Stimulated activated CD8-positive, alpha-beta memory T cell treated with anti-CD3 and anti-CD28 coated beads, Interleukin-4, amount 100 ng/mL, for 48 hours (primary cell): Measurements from ENCODE around the gene ATF7.
"Not testable (repeated sequence)": the region's sequence is repeated elsewhere in the genome, so short reads cannot be mapped to it uniquely, and the experiment has no call there.

Experiments
- DNase-seq: peaks from one replicate; pipeline ENCODE4 v3.0.0-alpha.2; 2020

The ATF7 gene

DNA sequence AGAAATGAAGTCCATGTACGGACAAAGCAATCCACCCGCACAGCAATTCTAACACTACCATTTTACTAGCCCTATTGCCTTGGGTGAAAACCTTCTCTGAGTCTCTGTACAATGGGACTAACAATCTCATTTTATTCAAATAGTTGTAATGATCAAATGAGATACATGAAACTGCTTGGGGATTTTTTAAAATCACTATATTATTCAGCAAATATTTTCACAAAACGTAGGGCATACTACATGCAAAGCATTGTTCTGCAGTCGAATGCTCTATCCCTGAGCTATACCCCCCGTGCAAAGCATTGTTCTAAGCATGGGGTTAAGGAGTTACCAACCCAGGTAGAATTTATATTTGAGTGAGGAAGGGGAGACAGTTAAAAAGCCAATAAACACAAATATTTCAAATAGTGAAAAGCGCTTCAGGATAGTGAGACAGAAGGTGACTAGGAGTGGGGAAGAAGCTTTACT lies 554 bp upstream of the ATF7 start:
- DNase-seq, result no peak

DNA sequence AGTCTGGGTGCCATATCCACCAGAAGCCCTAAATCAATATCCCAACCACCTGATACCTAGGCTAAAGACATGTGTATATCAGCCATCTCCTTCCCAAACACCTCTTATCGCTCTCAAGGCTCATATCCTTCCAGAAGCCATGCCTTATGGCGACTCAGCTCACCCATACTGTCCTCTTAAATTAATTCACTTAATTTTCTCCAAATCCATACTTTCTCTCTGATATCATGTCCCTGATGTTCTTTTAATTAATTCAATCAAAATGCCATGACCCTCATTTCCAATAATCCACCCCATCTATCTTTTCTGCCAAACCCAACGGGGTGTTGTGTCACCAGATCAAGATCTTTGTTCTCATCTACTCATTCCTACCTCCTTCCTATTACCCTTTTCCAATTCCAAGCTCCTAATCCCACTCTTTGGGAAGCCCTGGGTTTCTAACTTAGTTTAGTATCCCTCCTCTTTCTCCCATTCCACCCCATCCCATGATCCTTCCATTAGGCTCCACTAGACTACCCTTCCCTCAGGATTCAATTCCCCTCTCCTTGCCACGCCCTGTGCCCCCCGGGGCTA lies 723 bp downstream of the ATF7 start:
- DNase-seq, result no peak

DNA sequence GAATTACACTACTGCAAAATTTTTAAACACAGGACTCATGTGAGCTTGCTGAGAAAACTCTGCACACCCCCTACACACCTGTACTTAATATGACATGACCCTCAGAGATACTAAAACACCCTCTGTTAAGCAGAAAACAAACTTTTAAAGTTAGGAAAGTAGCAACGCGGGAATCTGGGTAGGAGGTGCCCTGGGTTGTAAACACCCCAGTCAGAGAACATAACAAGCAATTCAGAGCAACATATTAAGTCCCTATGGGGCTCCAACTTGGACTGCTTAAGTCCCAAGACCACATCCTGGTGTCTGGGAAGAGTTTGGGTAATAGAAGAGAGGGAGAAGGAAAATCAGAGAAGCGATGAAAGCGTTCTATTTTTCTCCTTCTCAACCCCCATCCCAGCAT lies 1.2 kb downstream of the ATF7 start:
- DNase-seq, result no peak

DNA sequence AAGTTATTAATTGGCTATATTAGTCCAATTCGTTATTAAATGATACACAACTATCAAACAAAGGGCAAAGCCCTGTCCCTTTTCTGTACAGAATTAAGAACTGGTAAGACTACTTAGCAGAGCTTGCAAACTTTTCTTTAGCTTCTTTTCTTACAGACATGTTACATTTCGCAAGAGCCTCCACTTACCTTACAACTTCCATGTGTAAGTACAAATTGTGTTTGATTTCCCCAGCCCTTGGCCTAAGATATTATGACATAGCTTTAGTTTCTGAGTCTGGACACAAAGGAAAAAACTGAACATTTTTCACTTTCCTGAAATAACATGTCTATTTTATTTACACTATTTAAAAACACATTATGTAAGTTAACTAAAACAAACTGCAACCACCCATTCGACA lies 1.7 kb downstream of the ATF7 start:
- DNase-seq, result no peak

DNA sequence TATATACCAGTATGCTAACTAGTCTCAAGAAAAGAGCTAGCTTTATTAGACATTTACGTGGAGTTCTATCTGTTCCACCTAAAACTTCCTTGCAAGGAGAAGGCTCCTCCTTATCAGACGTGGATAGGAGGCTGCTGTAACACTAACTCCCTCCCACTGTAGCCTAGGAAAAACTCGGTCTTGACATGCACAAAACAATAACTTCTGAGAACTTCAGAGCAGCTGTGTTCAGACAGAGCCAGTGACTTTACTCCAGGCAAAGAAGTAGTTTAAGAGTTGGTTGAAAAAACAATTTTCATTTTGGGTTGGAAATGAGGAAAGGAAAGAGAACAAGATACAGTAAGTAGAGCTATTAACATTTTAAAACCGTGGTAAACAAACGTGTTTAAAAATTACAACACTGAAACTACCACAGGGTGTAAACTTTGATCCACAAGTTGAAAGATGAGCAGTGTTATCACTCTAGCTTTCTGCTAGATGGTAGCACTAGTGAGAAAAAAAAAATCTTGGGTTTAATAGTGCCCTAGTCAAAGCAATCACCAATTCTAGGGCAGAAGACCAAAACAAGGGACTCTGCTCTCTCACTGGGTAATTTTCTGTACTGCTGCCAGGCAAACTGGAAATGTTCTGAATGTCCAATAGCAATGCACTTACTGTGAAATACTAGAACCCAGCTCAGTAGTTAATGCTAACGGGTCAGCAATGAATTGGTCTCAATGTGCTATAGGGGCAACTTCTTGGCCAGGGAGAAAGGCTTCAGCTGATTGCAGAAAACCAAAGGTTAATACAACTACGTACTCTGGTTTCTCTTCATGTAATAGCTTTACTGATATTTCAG lies 2.4 kb downstream of the ATF7 start:
- DNase-seq, result no peak

DNA sequence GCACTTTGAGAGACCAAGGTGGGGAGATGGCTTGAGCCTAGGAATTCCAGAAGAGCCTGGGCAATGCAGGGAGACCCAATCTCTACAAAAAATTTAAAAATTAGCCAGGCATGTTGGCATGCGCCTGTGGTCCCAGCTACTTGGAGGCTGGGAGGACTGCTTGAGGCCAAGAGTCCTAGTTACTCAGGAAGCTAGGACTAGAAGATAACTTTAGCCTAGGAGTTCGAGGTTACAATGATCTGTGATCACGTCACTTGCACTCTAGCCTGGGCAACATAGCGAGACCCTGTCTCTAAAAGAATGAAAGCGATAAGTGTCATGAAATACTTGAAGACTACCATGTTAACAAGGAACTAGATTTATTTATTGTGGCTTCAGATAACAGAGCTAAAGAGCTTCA lies 3.5 kb downstream of the ATF7 start:
- no peak for DNase-seq

DNA sequence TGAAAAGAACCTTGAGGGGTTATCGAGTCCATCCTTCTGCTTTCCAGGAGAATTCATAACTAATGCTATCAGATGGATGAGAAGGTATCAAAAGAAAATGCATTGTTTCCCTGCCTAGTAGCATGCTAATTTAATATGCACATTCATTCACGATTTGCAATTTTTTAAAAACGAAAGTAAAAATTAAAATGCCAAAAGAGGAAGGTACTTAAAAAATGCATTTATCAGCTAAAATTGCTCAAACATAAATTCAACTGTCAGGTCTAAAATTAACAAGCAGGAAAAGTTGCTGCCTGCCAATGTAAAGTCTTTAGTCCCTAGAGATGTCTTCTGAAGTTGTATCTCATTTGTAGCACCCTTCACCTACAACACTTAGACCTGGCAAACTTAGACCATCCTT lies 7.9 kb downstream of the ATF7 start:
- DNase-seq, result no peak

DNA sequence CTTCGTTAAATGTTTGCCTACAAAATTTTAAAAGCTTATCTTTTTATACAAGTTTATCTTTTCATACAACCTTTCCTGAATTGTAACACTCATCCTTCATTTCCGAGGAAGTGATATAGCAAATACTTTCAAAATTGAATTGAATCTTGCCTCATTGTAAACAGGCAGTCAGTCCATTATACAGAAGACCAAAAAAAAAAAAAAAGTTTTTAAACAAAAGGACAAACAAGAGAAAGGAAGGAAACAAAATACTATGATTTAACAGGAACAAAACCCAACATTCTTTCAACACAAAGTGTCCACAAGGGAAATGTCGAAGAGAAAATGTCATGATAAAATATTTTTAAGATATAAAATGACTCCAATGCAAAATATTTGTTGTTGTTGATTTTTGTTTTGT lies 8.5 kb downstream of the ATF7 start:
- no peak for DNase-seq

DNA sequence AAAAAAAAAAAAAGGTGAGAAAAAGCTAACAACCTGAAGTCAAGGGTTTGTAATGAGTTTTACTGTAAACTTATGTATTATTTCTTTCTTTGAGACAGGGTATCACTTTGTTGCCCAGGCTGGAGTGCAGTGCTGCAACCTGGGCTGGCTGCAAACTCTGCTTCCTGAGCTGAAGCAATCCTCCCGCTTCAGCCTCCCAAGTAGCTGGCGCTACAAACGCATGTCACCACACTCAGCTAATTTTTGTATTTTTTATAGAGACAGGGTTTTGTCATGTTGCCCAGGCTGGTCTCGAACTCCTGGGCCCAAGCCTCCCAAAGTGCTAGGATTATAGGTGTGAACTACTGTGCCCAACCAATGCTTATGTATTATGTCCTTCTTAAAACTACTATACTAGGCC lies 9.2 kb downstream of the ATF7 start:
- DNase-seq, result no peak

DNA sequence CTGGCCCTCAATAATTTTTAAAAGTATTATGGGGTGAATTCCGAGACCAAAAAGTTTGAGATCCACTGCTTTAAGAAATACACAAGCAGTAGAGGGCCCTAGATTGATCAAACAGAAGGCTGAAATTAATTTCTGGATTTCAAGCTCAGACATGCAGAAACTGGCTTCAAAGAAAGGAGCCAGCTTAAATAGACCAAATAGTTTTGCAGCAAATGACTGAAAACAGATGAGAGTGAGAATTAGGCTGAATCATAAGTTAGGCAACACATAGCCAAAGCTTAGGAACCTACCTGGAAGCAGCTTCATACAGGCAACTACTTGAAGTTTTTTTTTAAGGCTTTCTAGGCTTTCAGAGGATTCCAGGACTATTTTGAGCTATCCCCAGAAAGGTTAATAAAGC lies 12.4 kb downstream of the ATF7 start:
- DNase-seq, result no peak

DNA sequence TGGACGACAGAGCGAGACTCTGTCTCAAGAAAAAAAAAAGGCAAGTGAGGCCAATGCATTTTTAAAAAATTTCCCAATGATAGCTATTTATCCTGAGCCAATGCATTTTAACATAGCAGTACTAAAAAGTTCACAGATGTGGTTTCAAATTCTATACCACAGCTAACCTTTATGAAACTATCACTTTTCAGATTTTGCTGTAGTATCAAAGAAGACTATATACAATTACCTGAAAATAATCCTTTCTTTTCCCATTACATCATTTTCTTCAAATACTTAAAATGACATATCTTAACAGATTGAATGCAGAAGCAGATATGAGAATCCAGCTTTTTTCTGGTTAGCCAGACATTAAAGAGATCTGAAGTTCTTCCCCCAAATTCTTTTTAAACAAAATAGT lies 13.2 kb downstream of the ATF7 start:
- DNase-seq, result no peak

DNA sequence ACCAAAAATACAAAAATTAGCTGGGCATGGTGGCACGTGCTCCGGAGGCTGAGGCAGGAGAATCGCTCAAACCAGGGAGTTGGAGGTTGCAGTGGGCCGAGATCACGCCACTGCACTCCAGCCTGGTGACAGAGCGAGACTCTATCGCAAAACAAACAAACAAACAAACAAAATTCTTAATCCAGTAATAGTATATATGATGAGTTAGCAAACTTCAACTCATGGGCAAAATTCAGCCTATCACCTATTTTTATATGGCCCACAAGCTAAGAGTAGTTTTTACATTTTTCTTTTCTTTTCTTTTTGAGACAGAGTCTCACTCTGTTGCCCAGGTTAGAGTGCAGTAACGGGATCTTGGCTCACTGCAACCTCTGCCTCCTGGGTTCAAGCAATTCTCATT lies 14.9 kb downstream of the ATF7 start:
- DNase-seq, result no peak

DNA sequence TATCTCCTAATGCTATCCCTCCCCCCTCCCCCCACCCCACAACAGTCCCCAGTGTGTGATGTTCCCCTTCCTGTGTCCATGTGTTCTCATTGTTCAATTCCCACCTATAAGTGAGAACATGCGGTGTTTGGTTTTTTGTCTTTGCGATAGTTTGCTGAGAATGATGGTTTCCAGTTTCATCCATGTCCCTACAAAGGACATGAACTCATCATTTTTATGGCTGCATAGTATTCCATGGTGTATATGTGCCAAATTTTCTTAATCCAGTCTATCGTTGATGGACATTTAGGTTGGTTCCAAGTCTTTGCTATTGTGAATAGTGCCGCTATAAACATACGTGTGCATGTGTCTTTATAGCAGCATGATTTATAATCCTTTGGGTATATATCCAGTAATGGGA lies 19.5 kb downstream of the ATF7 start:
- not testable (repeated sequence) for DNase-seq

DNA sequence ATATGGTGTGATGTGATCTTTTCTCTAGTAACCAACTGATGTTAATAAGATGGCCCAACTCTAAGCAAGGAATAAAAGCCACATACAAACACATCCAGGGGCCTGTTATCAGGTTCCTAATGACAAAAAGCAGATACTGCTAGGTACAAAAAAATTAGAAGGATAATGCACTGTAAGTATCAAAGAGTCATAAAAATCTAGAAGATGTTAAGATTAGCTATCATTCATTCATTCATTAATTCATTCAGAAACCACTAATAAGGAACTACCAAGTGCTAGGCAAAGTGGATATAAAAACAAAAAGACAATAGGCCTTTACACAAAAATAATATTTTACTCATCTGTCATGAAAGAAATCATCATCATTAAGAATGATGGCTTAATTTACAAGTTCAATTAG lies 21.6 kb downstream of the ATF7 start:
- DNase-seq, result no peak

DNA sequence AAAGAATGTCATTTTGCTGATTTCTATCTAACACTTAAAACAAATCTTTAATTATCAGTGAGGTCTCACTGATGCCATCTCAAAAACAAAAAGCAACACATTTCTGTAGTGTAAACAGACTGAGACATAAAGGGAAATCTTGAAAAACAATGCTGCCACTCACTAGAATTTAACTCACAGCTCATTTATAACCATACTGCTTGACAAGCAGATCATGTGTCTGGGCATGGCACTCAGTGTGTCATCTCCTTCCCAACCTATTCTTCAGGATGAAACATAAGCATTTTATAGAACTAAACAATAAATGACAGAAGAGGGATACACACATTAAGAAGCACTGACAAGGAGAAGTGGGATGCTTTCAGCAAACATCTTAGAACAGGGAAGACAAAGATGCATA lies 22.4 kb downstream of the ATF7 start:
- no peak for DNase-seq

DNA sequence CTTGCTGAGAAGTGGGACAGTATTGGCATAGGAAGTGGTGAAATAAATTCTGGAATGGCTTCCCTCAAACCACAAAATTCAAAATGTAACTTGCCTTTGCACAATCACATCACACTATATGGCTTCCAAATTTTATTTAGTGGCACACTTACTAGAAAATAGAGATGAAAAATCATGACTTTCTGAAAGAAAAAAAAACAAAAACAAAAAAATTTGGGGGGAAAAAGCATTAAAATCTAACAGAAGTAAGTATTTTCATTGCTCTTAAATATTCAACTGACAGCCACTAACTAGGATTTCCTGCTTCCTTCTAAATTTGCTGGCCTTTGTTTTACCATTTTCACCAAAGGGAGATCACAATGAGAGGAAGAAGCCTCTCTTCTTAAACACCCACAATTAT lies 23.0 kb downstream of the ATF7 start:
- DNase-seq, result no peak

DNA sequence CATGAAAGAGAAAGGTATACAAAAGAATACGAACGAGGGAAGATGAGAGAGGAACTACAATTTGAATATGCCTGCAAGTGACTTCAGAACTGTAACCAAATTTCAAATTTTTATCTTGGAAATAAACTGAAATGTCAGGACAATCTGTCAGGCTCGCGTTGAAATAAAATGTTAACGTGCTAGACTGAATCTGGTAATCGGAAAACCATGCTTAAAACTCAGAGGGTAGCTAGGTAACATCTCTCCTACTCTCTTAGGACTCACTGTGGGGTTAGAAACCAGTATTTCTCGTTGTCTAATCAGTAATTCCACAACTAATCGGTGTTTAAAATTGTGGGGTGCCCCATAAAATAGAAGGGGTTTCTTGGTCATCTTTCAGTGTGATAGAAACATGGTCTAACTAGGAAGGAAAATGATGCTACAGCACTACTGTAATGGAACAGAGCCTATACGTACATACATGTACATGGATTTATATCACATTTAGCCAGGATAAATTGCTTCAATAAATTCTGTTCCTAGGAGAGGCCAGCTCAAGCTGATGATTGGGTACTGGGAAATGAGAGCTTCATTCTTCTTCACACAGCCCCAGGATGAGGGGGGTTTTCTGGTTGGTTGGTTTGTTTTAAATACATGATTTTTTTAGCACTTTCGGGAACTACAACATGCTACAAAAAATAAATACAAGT lies 23.9 kb downstream of the ATF7 start:
- no peak for DNase-seq

DNA sequence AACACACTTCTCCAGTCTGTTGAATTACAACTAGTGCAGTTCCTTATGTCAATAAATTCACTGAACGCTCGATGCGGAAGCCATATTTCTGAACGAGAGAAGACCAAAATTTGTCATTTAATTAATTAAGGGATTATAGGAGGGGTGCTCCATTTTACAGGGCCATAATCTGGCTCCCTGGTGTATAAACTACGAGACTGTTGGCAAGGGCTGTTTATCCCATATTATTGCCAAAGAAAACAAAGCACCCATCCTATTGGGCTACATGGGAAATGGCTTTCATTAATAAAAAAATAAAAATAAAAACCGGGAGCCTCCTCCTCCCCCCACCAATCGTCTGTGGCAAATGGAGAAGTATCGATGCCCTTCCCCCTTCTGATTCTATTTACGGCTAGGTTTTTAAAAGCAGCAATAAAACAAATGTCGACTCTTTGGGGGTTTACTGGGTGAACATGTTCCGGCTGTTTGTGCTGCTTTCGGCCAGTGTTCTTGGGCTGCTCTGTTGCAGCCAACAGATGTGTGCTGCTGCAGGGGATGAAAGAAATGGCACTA lies 24.8 kb downstream of the ATF7 start:
- no peak for DNase-seq

DNA sequence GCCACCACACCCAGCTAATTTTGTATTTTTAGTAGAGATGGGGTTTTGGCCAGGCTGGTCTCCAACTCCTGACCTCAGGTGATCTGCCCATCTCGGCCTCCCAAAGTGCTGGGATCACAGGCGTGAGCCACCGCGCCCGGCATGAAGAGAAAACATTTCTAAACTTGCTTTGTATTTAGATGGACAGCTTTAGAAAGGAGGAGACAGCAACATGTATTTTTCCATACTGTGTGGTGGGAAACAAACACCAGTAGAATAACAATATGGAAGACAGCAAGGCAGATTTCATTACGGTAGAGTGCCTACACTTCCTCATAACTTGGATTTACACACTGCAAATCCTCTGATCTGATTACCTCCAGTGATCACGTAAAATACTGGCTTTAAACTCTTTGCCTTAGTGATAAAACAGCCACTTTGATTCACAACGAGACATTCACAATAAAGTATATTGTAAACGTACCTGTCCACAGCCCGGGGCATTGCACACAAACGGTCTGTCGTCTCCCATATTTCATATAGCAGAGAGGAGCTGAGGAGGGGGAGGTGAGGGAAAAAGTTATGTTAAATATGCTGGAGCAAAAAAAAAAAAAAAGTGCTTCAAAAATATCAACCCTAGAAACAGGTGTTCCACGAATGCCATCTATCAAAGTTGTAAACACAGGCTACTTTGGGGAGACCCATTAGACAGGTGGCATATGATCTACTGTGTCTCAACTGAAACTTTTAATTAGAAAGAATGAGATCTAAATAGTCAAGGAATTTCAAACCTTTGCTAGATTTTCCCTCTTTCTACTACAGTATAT lies 25.5 kb downstream of the ATF7 start:
- no peak for DNase-seq

DNA sequence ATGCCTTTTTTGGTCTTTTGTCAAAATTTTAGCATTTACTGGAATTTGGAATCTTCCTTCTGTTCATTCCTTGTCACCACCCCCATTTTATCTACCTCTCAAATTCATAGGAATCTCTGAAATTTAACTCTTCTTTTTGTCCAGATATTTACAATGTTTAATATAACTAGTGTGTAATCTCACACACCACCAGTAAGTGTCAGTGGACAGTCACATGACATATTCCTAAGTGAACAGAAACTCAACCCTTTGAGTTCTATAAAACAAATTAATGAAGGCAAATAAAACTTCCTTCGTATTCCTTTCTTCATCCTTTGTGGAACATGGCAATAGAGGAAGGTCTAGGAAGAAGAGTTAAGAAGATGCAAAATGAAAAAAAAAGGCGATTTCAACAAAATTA lies 26.6 kb downstream of the ATF7 start:
- DNase-seq, result no peak

DNA sequence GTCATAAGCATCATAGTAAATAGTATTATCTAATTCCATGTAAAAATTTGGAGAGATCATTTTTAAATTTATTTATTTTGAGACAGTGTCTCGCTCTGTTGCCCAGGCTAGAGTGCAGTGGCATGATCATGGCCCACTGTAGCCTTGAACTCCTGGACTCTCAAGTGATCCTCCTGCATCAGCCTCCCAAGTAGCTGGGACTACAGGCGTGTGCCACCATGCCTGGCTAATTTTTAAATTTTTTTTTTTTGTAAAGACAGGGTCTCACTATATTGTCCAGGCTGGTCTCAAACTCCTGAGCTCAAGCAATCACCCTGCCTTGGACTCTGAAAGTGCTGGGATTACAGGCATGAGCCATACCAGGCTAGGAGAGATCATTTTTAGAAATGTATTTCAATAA lies 27.2 kb downstream of the ATF7 start:
- not testable (repeated sequence) for DNase-seq

DNA sequence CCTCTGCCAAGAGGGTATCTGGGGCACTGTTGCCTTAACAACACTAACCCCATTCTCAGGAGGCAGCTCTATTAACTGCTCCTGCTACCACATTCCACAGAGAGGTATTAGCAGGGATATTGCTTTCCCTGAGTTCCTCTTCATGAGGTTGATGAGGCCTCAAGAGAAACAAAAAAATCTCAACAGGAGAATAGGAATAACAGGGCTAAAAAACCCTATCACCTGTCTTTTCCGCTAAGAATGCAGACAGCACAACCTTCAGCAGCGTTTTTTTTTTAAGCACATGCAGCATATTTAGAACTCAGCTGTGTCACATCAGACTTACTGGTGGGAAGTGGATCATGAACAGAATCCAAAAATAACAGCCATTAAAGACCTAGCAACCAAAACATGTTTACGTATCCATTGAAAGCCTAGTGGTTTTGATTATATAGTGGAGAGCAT lies 29.2 kb downstream of the ATF7 start:
- no peak for DNase-seq
